ENCODE measurements around the gene CDAN1.

CDAN1 gene

GRCh38 chr15:42736793-42737528 lies at the start of gene CDAN1:
Gene CDAN1 (minus strand): TSS chr15:42737128. CDS start chr15:42737102, 26 bp downstream.
- H3K4me3 ChIP-seq (ENCODE audit: low read depth, low read length), result peak within 1 kb of the TSS; percentile 68
- TF ChIP-seq POLR2A (IDR thresholded peaks at IDR 0.05; ENCODE audit: extremely low read depth, insufficient read length) (peak; percentile 95), MAX (IDR thresholded peaks at IDR 0.05; ENCODE audit: low read depth, low read length) (no peak)
- DNase-seq (ENCODE audit: low read depth), result peak; percentile 89

- DNase-seq (ENCODE audit: low read depth), result no peak
- no peak overlapping the region for H3K4me3 ChIP-seq (ENCODE audit: low read depth, low read length)
- no peak for TF ChIP-seq CTCF (IDR thresholded peaks at IDR 0.05; ENCODE audit: low read depth, low read length)
- no peak for TF ChIP-seq MYC (IDR thresholded peaks at IDR 0.05; ENCODE audit: low read depth, low read length)
- TF ChIP-seq MAX (IDR thresholded peaks at IDR 0.05; ENCODE audit: low read depth, low read length), result no peak
- no peak for TF ChIP-seq POLR2A (IDR thresholded peaks at IDR 0.05; ENCODE audit: extremely low read depth, insufficient read length)
Measured at GRCh38 chr15:42785569-42785968, 48.6 kb upstream of the CDAN1 start.

GRCh38 chr15:42784705-42785104 lies 47.8 kb upstream of the CDAN1 start:
- TF ChIP-seq CTCF (IDR thresholded peaks at IDR 0.05; ENCODE audit: low read depth, low read length), result no peak
- TF ChIP-seq MYC (IDR thresholded peaks at IDR 0.05; ENCODE audit: low read depth, low read length), result no peak
- TF ChIP-seq POLR2A (IDR thresholded peaks at IDR 0.05; ENCODE audit: extremely low read depth, insufficient read length), result no peak
- no peak for TF ChIP-seq MAX (IDR thresholded peaks at IDR 0.05; ENCODE audit: low read depth, low read length)
- DNase-seq (ENCODE audit: low read depth), result no peak

GRCh38 chr15:42782716-42783115 lies 45.8 kb upstream of the CDAN1 start:
- no peak for DNase-seq (ENCODE audit: low read depth)
- H3K4me3 ChIP-seq (ENCODE audit: low read depth, low read length), result no peak overlapping the region
- no peak for TF ChIP-seq POLR2A (IDR thresholded peaks at IDR 0.05; ENCODE audit: extremely low read depth, insufficient read length)
- no peak for TF ChIP-seq MAX (IDR thresholded peaks at IDR 0.05; ENCODE audit: low read depth, low read length)

More at GRCh38 chr15:42784705-42785104, 47.8 kb upstream of the CDAN1 start:
- no peak overlapping the region for H3K4me3 ChIP-seq (ENCODE audit: low read depth, low read length)

- DNase-seq (ENCODE audit: low read depth), result no peak
- TF ChIP-seq MYC (IDR thresholded peaks at IDR 0.05; ENCODE audit: low read depth, low read length) (no peak), MAX (IDR thresholded peaks at IDR 0.05; ENCODE audit: low read depth, low read length) (no peak), CTCF (IDR thresholded peaks at IDR 0.05; ENCODE audit: low read depth, low read length) (no peak), POLR2A (IDR thresholded peaks at IDR 0.05; ENCODE audit: extremely low read depth, insufficient read length) (no peak)
- no peak overlapping the region for H3K4me3 ChIP-seq (ENCODE audit: low read depth, low read length)
Measured at GRCh38 chr15:42775416-42775815, 38.5 kb upstream of the CDAN1 start.

GRCh38 chr15:42772901-42773300 lies 36.0 kb upstream of the CDAN1 start:
- no peak for DNase-seq (ENCODE audit: low read depth)
- TF ChIP-seq MYC (IDR thresholded peaks at IDR 0.05; ENCODE audit: low read depth, low read length) (no peak), MAX (IDR thresholded peaks at IDR 0.05; ENCODE audit: low read depth, low read length) (no peak), POLR2A (IDR thresholded peaks at IDR 0.05; ENCODE audit: extremely low read depth, insufficient read length) (no peak), CTCF (IDR thresholded peaks at IDR 0.05; ENCODE audit: low read depth, low read length) (no peak)
- H3K4me3 ChIP-seq (ENCODE audit: low read depth, low read length), result no peak overlapping the region

All from NB4 (cell line).